ENCODE results near the gene TMEM243.

Gene TMEM243

GRCh38 chr7:87155788-87156187, 63.7 kb downstream of the TMEM243 start:
- no peak for DNase-seq

- DNase-seq: no peak
Measured at GRCh38 chr7:87154569-87154968, 65.0 kb downstream of the TMEM243 start.

GRCh38 chr7:87154166-87154565, 65.4 kb downstream of the TMEM243 start:
- no peak for DNase-seq

GRCh38 chr7:87152897-87153641, 66.5 kb downstream of the TMEM243 start:
- DNase-seq: peak; percentile 68

- DNase-seq: peak; percentile 93
Measured at GRCh38 chr7:87152112-87152896, 67.2 kb downstream of the TMEM243 start, which contains the start of gene DMTF1. DMTF1 (plus strand) TSS chr7:87152453; CDS start chr7:87164942, 12,489 bp downstream.

- DNase-seq: no peak
Measured at GRCh38 chr7:87151729-87152111, 67.8 kb downstream of the TMEM243 start.

GRCh38 chr7:87151002-87151728, 68.4 kb downstream of the TMEM243 start:
- no peak for DNase-seq

- DNase-seq: peak; percentile 63
Measured at GRCh38 chr7:87148332-87148955, 71.1 kb downstream of the TMEM243 start.

- DNase-seq: no peak
Measured at GRCh38 chr7:87147500-87147899, 72.0 kb downstream of the TMEM243 start.

- no peak for DNase-seq
Measured at GRCh38 chr7:87146740-87147386, 72.7 kb downstream of the TMEM243 start.
